OCI-LY1 (cell line): ENCODE results near the gene GSE1.

Experiments used
- H2AFZ ChIP-seq: fragments of 200-600 bp; sonication (generic), shearing (Covaris generic); 2 replicates; pipeline ENCODE4 v1.6.0; 2014; ENCODE audit warnings: antibody characterized with exemption, mild to moderate bottlenecking, low read length
- H3F3A ChIP-seq: fragments of 200-600 bp; sonication (generic), shearing (Covaris generic); 2 replicates; pipeline ENCODE4 v1.6.0; 2014; ENCODE audit warnings: mild to moderate bottlenecking, antibody characterized with exemption, low read length, moderate library complexity; ENCODE audit not compliant: insufficient read depth
- H3K27ac ChIP-seq: fragments of 200-600 bp; sonication (generic); 2 replicates; pipeline ENCODE4 v1.5.1; 2014; ENCODE audit warnings: low read length, mixed run types, mild to moderate bottlenecking, low read depth; ENCODE audit not compliant: poor library complexity, severe bottlenecking
- H3K27me3 ChIP-seq: fragments of 200-600 bp; sonication (generic); 2 replicates; pipeline ENCODE4 v1.6.0; 2014; ENCODE audit warnings: antibody characterized with exemption, mild to moderate bottlenecking, low read length, moderate library complexity; ENCODE audit not compliant: insufficient read depth
- H3K36me3 ChIP-seq: fragments of 200-600 bp; sonication (generic); 2 replicates; pipeline ENCODE4 v1.6.1; 2014; ENCODE audit warnings: mild to moderate bottlenecking, antibody characterized with exemption, low read length, moderate library complexity, mixed read lengths; ENCODE audit not compliant: insufficient read depth
- H3K4me1 ChIP-seq: fragments of 200-600 bp; sonication (generic); 2 replicates; pipeline ENCODE4 v1.5.1; 2014; ENCODE audit warnings: mild to moderate bottlenecking, low read length, moderate library complexity; ENCODE audit not compliant: insufficient read depth, severe bottlenecking
- H3K4me2 ChIP-seq: fragments of 200-600 bp; sonication (generic), shearing (Covaris generic); 2 replicates; pipeline ENCODE4 v1.6.1; 2014; ENCODE audit warnings: low read length
- H3K4me3 ChIP-seq: fragments of 200-600 bp; sonication (generic); 2 replicates; pipeline ENCODE4 v1.5.1; 2014; ENCODE audit warnings: low read length, low read depth, mild to moderate bottlenecking, mixed read lengths; ENCODE audit not compliant: poor library complexity, severe bottlenecking
- H3K79me2 ChIP-seq: fragments of 200-600 bp; shearing (Covaris generic); 2 replicates; pipeline ENCODE4 v1.6.1; 2016; ENCODE audit warnings: mixed run types, low read length, mixed read lengths; ENCODE audit not compliant: insufficient read depth
- H3K9ac ChIP-seq: fragments of 200-600 bp; sonication (generic), shearing (Covaris generic); 2 replicates; pipeline ENCODE4 v1.6.1; 2014; ENCODE audit warnings: mild to moderate bottlenecking, low read length, mixed read lengths
- H3K9me2 ChIP-seq: fragments of 200-600 bp; sonication (generic), shearing (Covaris generic); 2 replicates; pipeline ENCODE4 v1.6.1; 2014; ENCODE audit warnings: low read depth, mild to moderate bottlenecking, low read length, mixed read lengths
- H3K9me3 ChIP-seq: fragments of 200-600 bp; shearing (Covaris generic); 2 replicates; pipeline ENCODE4 v1.6.1; 2014; ENCODE audit warnings: low read length, mixed read lengths
- H4K20me1 ChIP-seq: fragments of 200-600 bp; sonication (generic), shearing (Covaris generic); 2 replicates; pipeline ENCODE4 v1.6.0; 2016; ENCODE audit warnings: mild to moderate bottlenecking, low read length; ENCODE audit not compliant: insufficient read depth
- CTCF ChIP-seq: fragments of 200-600 bp; sonication (generic), shearing (Covaris generic); IDR thresholded peaks from 2 replicates; pipeline ENCODE4 v1.5.1; 2017; ENCODE audit warnings: mild to moderate bottlenecking, antibody characterized with exemption, low read length, moderate library complexity, mixed read lengths
- EZH2 ChIP-seq: fragments of 200-600 bp; sonication (generic), shearing (Covaris generic); IDR thresholded peaks from 2 replicates; pipeline ENCODE4 v1.8.0; 2017; ENCODE audit warnings: borderline replicate concordance, mixed run types, mild to moderate bottlenecking, antibody characterized with exemption, low read length, moderate library complexity, mixed read lengths

GSE1 gene

GRCh38 chr16:85680352-85680944 is 67.3 kb downstream of the GSE1 start:
- Histone ChIP-seq H3K4me2 (no peak overlapping the region), H4K20me1 (no peaks in the 10 kb centered on the region), H3K4me1 (peaks cover 7% of the 10 kb centered on the region), H3K79me2 (peaks cover 4% of the 10 kb centered on the region; the same call in 1 of the 2 replicates), H3K4me3 (no peak overlapping the region), H3F3A (no peaks in the 10 kb centered on the region), H3K27ac (peak overlapping the region; percentile 4), H3K9me3 (no peaks in the 10 kb centered on the region), H2AFZ (no peak overlapping the region), H3K27me3 (no peaks in the 10 kb centered on the region), H3K9ac (no peak overlapping the region), H3K36me3 (peaks cover 97% of the 10 kb centered on the region), H3K9me2 (no peaks in the 10 kb centered on the region)
- no peak for TF ChIP-seq EZH2
- no peak for TF ChIP-seq CTCF

GRCh38 chr16:85681255-85681654 is 68.1 kb downstream of the GSE1 start:
- TF ChIP-seq CTCF (no peak), EZH2 (no peak)
- peaks cover 89% of the 10 kb centered on the region for H3K36me3 ChIP-seq
- no peaks in the 10 kb centered on the region for H3K9me3 ChIP-seq
- H3K4me3 ChIP-seq = no peak overlapping the region
- H4K20me1 ChIP-seq = no peaks in the 10 kb centered on the region
- H3K79me2 ChIP-seq = peaks cover 4% of the 10 kb centered on the region
- H3K4me1 ChIP-seq = peaks cover 15% of the 10 kb centered on the region
- H3K27me3 ChIP-seq = no peaks in the 10 kb centered on the region
- H3F3A ChIP-seq = no peaks in the 10 kb centered on the region
- H3K9me2 ChIP-seq = no peaks in the 10 kb centered on the region
- H2AFZ ChIP-seq = no peak overlapping the region
- H3K27ac ChIP-seq = no peak overlapping the region
- no peak overlapping the region for H3K4me2 ChIP-seq
- no peak overlapping the region for H3K9ac ChIP-seq

- no peaks in the 10 kb centered on the region for H4K20me1 ChIP-seq
- H2AFZ ChIP-seq = no peak overlapping the region
- no peak overlapping the region for H3K9ac ChIP-seq
- H3K4me3 ChIP-seq = no peak overlapping the region
- no peaks in the 10 kb centered on the region for H3K27me3 ChIP-seq
- H3K4me2 ChIP-seq = no peak overlapping the region
- no peaks in the 10 kb centered on the region for H3K9me2 ChIP-seq
- H3K9me3 ChIP-seq = no peaks in the 10 kb centered on the region
- H3K4me1 ChIP-seq = peaks cover 28% of the 10 kb centered on the region
- H3K27ac ChIP-seq = no peak overlapping the region
- TF ChIP-seq CTCF = no peak
- no peak for TF ChIP-seq EZH2
- H3F3A ChIP-seq = peaks cover 3% of the 10 kb centered on the region; the same call in 1 of the 2 replicates
- peaks cover 4% of the 10 kb centered on the region for H3K79me2 ChIP-seq
- H3K36me3 ChIP-seq = peaks cover 76% of the 10 kb centered on the region
These were observed 69.4 kb downstream of the GSE1 start for GRCh38 chr16:85682516-85682915.
